K562 (cell line): Measurements from ENCODE around the gene AGGF1. TPM values are rescaled to one million over a fixed set of nuclear protein-coding genes. Genes with fewer than 3 reads are reported as not detected.

Source experiments
- ATAC-seq: fragments of 200-7000 bp; cut with Tn5 transposase; 3 replicates; pipeline ENCODE4 v1.9.1; 2020; ENCODE audit warnings: moderate library complexity
- Bru-seq: library from RNA; stranded (reverse); fragments of 400-500 nt; gene quantifications from one replicate; lab custom pipeline; 2021; lab: Mats Ljungman, UMichigan
- BruChase-seq, 2 experiments: library from RNA; stranded (reverse); fragments of 400-500 nt; gene quantifications; one replicate each; lab custom pipeline; 2021; lab: Mats Ljungman, UMichigan
- BruUV-seq: library from RNA; stranded (reverse); fragments of 400-500 nt; replicated peaks from 2 replicates; lab custom pipeline; 2021; lab: Mats Ljungman, UMichigan
- CTCF ChIA-PET: fragments of 300-600 bp; formaldehyde crosslinking; extraction: SDS; loops from one replicate; lab custom pipeline; 2021; ENCODE audit warnings: low intra/inter-chr PET ratio; lab: Yijun Ruan, JAX
- POLR2A ChIA-PET: fragments of 300-600, 350-650 bp; sonication (Branson Sonifier 250); formaldehyde crosslinking; extraction: SDS; loops from one replicate; lab custom pipeline; 2021; ENCODE audit warnings: antibody characterized with exemption, inconsistent platforms; lab: Yijun Ruan, JAX
- DNase-seq, 4 experiments: peaks; one replicate each; pipeline versions ENCODE4 v3.0.0 to v3.0.0-alpha.2; 2011 to 2018; ENCODE audit warnings: low spot score in 3 of 4, mixed read lengths in 3 of 4; ENCODE audit errors: extremely low read depth in 1 of 4
- FAIRE-seq: peaks from 2 replicates; lab custom pipeline; 2011; peaks lifted over from hg19 to GRCh38; lab: Jason Lieb, UNC
- H2AFZ ChIP-seq: 2 replicates; pipeline ENCODE4 v1.6.0; 2011; ENCODE audit warnings: low read depth, low read length, control low read depth, inconsistent platforms
- H3K27ac ChIP-seq: fragments of 200-600 bp; 3 replicates; pipeline ENCODE4 v1.8.0; 2011; ENCODE audit warnings: low read depth, mild to moderate bottlenecking, control low read depth, inconsistent platforms, low read length, moderate library complexity, mixed read lengths; ENCODE audit errors: extremely low read depth
- H3K27me3 ChIP-seq, 2 experiments: fragments of 300-600 bp in 1 of 2; 2 replicates in 1 of 2; 3 replicates in 1 of 2; pipeline versions ENCODE4 v1.6.0 to v1.8.0; 2011; ENCODE audit warnings: inconsistent platforms in 2 of 2, low read length in 2 of 2, mild to moderate bottlenecking in 1 of 2, mixed read lengths in 1 of 2, moderate library complexity in 1 of 2; ENCODE audit not compliant: control insufficient read depth in 2 of 2, insufficient read depth in 2 of 2
- H3K36me3 ChIP-seq: fragments of 300-600 bp; 3 replicates; pipeline ENCODE4 v1.8.0; 2011; ENCODE audit warnings: mild to moderate bottlenecking, low read length, inconsistent platforms; ENCODE audit not compliant: control insufficient read depth, insufficient read depth
- H3K4me1 ChIP-seq, 2 experiments: fragments of 200-600 bp in 1 of 2; replicated peaks in 1 of 2; 2 replicates in 1 of 2; 3 replicates in 1 of 2; pipeline versions ENCODE4 v1.5.1 to v1.8.0; 2011; ENCODE audit warnings: inconsistent platforms in 2 of 2, low read length in 2 of 2, mild to moderate bottlenecking in 1 of 2, mixed read lengths in 1 of 2, moderate library complexity in 1 of 2; ENCODE audit not compliant: control insufficient read depth in 2 of 2, insufficient read depth in 2 of 2
- H3K4me2 ChIP-seq: 2 replicates; pipeline ENCODE4 v1.6.1; 2011; ENCODE audit warnings: low read length, control low read depth, inconsistent platforms, mixed read lengths; ENCODE audit not compliant: insufficient read depth
- H3K4me3 ChIP-seq: fragments of 200-600 bp; sonication (generic), shearing (Covaris generic); 2 replicates; pipeline ENCODE4 v1.5.1; 2016; ENCODE audit warnings: control low read depth, inconsistent platforms
- H3K79me2 ChIP-seq: fragments of 200-600 bp; 3 replicates; pipeline ENCODE4 v1.8.0; 2011; ENCODE audit warnings: low read length, inconsistent platforms; ENCODE audit not compliant: control insufficient read depth, insufficient read depth
- H3K9ac ChIP-seq, 2 experiments: 2 replicates each; pipeline versions ENCODE4 v1.6.0 to v1.6.1; 2011; ENCODE audit warnings: low read depth in 2 of 2, low read length in 2 of 2, control low read depth in 1 of 2, inconsistent platforms in 1 of 2, mild to moderate bottlenecking in 1 of 2, mixed read lengths in 1 of 2; ENCODE audit not compliant: insufficient read depth in 1 of 2
- H3K9me1 ChIP-seq: one replicate; pipeline ENCODE4 v1.6.0; 2011; ENCODE audit warnings: inconsistent platforms, mild to moderate bottlenecking, low read length, moderate library complexity; ENCODE audit not compliant: control insufficient read depth, insufficient read depth
- H3K9me3 ChIP-seq: replicated peaks from 2 replicates; pipeline ENCODE4 v1.5.1; 2011; ENCODE audit warnings: low read depth, low read length, inconsistent platforms; ENCODE audit not compliant: control insufficient read depth, insufficient read depth
- H4K20me1 ChIP-seq: replicated peaks from 2 replicates; pipeline ENCODE4 v1.6.1; 2011; ENCODE audit warnings: low read length, inconsistent platforms, mixed read lengths; ENCODE audit not compliant: control insufficient read depth, insufficient read depth
- CCNT2 ChIP-seq: IDR thresholded peaks from 2 replicates; pipeline ENCODE4 v1.6.1; 2011; ENCODE audit warnings: borderline replicate concordance, low read depth, mild to moderate bottlenecking, moderate library complexity, mixed read lengths, low read length; ENCODE audit not compliant: insufficient read length; ENCODE audit errors: extremely low read depth
- GABPA ChIP-seq: fragments of 200-800 bp; sonication (Bioruptor generic); conservative IDR thresholded peaks from 2 replicates; pipeline ENCODE4 v1.6.1; 2016; ENCODE audit warnings: low read depth, missing genetic modification characterization, missing compliant biosample characterization
- GATA2 ChIP-seq: sonication (generic); formaldehyde crosslinking; IDR thresholded peaks from 2 replicates; pipeline ENCODE4 v1.4.0; 2020; ENCODE audit warnings: mild to moderate bottlenecking, missing genetic modification reagents
- GTF2A2 ChIP-seq: IDR thresholded peaks from 2 replicates; pipeline ENCODE4 v1.6.1; 2016; ENCODE audit warnings: mild to moderate bottlenecking, missing genetic modification characterization, missing compliant biosample characterization
- MITF ChIP-seq: IDR thresholded peaks from 2 replicates; pipeline ENCODE4 v1.6.1; 2014; ENCODE audit warnings: antibody characterized with exemption
- NR0B1 ChIP-seq: fragments of 450-650 bp; IDR thresholded peaks from one replicate; pipeline ENCODE4 v1.6.1; 2018; ENCODE audit warnings: mild to moderate bottlenecking, moderate library complexity; ENCODE audit not compliant: partially characterized antibody
- PHF20 ChIP-seq: fragments of 450-650 bp; IDR thresholded peaks from 2 replicates; pipeline ENCODE4 v1.6.1; 2018; ENCODE audit not compliant: partially characterized antibody
- TFAP4 ChIP-seq: sonication (generic); formaldehyde crosslinking; IDR thresholded peaks from 2 replicates; pipeline ENCODE4 v1.8.0; 2022; ENCODE audit warnings: missing genetic modification reagents, mild to moderate bottlenecking, moderate library complexity, borderline replicate concordance
- ZC3H4 ChIP-seq: sonication (generic); formaldehyde crosslinking; IDR thresholded peaks from 2 replicates; pipeline ENCODE4 v1.9.0; 2021; ENCODE audit warnings: missing genetic modification reagents, borderline replicate concordance
- ZNF707 ChIP-seq: fragments of 250-450 bp; sonication (Bioruptor Pico); conservative IDR thresholded peaks from 2 replicates; pipeline ENCODE4 v1.8.0; 2022; ENCODE audit warnings: inconsistent platforms, mild to moderate bottlenecking, moderate library complexity
- WGBS: fragments of 100-300 bp; shearing (Covaris generic); methylation state at CpG from one replicate; pipeline ENCODE4 v1.1.6; 2016; ENCODE audit warnings: low coverage, mixed read lengths; ENCODE audit not compliant: insufficient coverage; ENCODE audit errors: missing lambda C conversion rate; 5-methylcytosine and 5-hydroxymethylcytosine counted together
- in situ Hi-C: fragments of 300-500 bp; cut with MboI; formaldehyde crosslinking; loops from 4 replicates; pipeline ENCODE4 v1.15.0; 2018; ENCODE audit warnings: inconsistent platforms, mixed read lengths
- intact Hi-C: fragments of 100-400 bp; cut with micrococcal nuclease; formaldehyde crosslinking; loops from 2 replicates; pipeline ENCODE4 v1.14.2; 2022
- long read RNA-seq, 3 experiments: library from polyadenylated mRNA in 2 of 3; library from RNA in 1 of 3; unstranded in 2 of 3; stranded (forward) in 1 of 3; transcript quantifications; one replicate each; pipeline ENCODE4 v2.0.0, GENCODE V29; 2019 to 2022
- polyA minus RNA-seq, 3 experiments: library from RNA; depleted of rRNA, polyadenylated mRNA; stranded (reverse); fragments of >200 nt; gene quantifications; 2 replicates each; pipeline ENCODE4 v1.2.3, GENCODE V29; 2011
- polyA plus RNA-seq, 8 experiments: library from polyadenylated mRNA; depleted of rRNA in 4 of 8; stranded (reverse) in 5 of 8; unstranded in 3 of 8; fragments of >200 nt; fragmentation: Nextera tagmentation in 2 of 8; fragmentation: Illumina TruSeq in 1 of 8; extraction: Ambion mirVana in 2 of 8; extraction: Trizol in 1 of 8; gene quantifications; 2 replicates each; pipeline versions ENCODE4 v1.2.1 to v1.2.3, GENCODE V29; 2011 to 2014; ENCODE audit warnings: inconsistent platforms in 1 of 8, missing spikeins in 1 of 8
- total RNA-seq, 7 experiments: library from RNA; depleted of rRNA in 6 of 7; stranded (reverse); fragments of >200 nt in 6 of 7; fragmentation: Illumina TruSeq in 2 of 7; extraction: Trizol in 2 of 7; gene quantifications; 2 replicates each; pipeline versions ENCODE4 v1.2.1 to v1.2.3, GENCODE V29; 2011 to 2021; ENCODE audit warnings: low replicate concordance in 1 of 7

The AGGF1 gene
- 8.7 and 14.0 TPM in 2 replicates for total RNA-seq (2011; cell fraction: chromatin; rRNA removed; ENCODE audit: low replicate concordance)
- total RNA-seq (2011; cell fraction: nucleolus; rRNA removed): 4.8 and 7.0 TPM in 2 replicates
- total RNA-seq (2011; cell fraction: nucleoplasm; rRNA removed): 7.1 and 8.5 TPM in 2 replicates
- 15.6 and 19.8 TPM in 2 replicates for total RNA-seq (2014; rRNA removed)
- total RNA-seq (2014; rRNA removed; fragmentation: Illumina TruSeq; extraction: Trizol): 14.7 and 17.8 TPM in 2 replicates
- total RNA-seq (2015; rRNA removed; fragmentation: Illumina TruSeq; extraction: Trizol): 12.1 and 13.4 TPM in 2 replicates
- 16.7 and 17.2 TPM in 2 replicates for total RNA-seq (2021)
- 15.6 and 20.4 TPM in 2 replicates for polyA plus RNA-seq (2011; rRNA removed)
- polyA plus RNA-seq (2011; cell fraction: cytosol; rRNA removed): 6.5 and 9.1 TPM in 2 replicates
- 6.0 and 6.9 TPM in 2 replicates for polyA plus RNA-seq (2011; cell fraction: nucleus; rRNA removed)
- 10.0 and 12.8 TPM in 2 replicates for polyA plus RNA-seq (2012)
- polyA plus RNA-seq (2014; fragmentation: Illumina TruSeq; extraction: Trizol): 10.7 and 12.9 TPM in 2 replicates
- 1 to 10 TPM; 5.2 to 5.8 TPM for polyA plus RNA-seq (2014; fragmentation: Nextera tagmentation; extraction: Ambion mirVana)
- 10.0 and 12.4 TPM in 2 replicates for polyA plus RNA-seq (2014; rRNA removed)
- 10.4 and 13.3 TPM in 2 replicates for polyA minus RNA-seq (2011; rRNA and poly(A)+ RNA removed)
- polyA minus RNA-seq (2011; cell fraction: cytosol; rRNA and poly(A)+ RNA removed): 6.3 and 8.2 TPM in 2 replicates
- 9.6 and 15.6 TPM in 2 replicates for polyA minus RNA-seq (2011; cell fraction: nucleus; rRNA and poly(A)+ RNA removed)
- Bru-seq, nascent RNA: percentile 75 among the genes with signal in this experiment
- BruChase-seq, experiment 1, labeled RNA remaining after a 2-hour chase: percentile 81 among the genes with signal in this experiment
- BruChase-seq, experiment 2, labeled RNA remaining after a 6-hour chase: percentile 82 among the genes with signal in this experiment
- long read RNA-seq, experiment 1, full-length matches to known transcripts: 23 of 67 reads
- long read RNA-seq, experiment 1, partial matches to known transcripts: 34 of 67 reads
- long read RNA-seq, experiment 1, other reads (novel, unspliced or antisense): 10 of 67 reads
- long read RNA-seq, experiment 2, full-length matches to known transcripts: 6 of 14 reads
- long read RNA-seq, experiment 2, partial matches to known transcripts: 5 of 14 reads
- long read RNA-seq, experiment 2, other reads (novel, unspliced or antisense): 3 of 14 reads
- long read RNA-seq, experiment 3, full-length matches to known transcripts: 2 of 25 reads
- long read RNA-seq, experiment 3, partial matches to known transcripts: 20 of 25 reads
- long read RNA-seq, experiment 3, other reads (novel, unspliced or antisense): 3 of 25 reads

- H3K9ac ChIP-seq: peak within 1 kb of the TSS; percentile 91 to 94
- ChIA-PET CTCF (no interaction called here), POLR2A (interaction anchor here (0.6 to 1.1 kb wide), 7 partner anchors 12 to 589 kb away, joined by 3 to 4 read pairs (median 3); no protein-coding TSS in a partner anchor)
- peak within 1 kb of the TSS; percentile 90 for H3K4me3 ChIP-seq
- H3K79me2 ChIP-seq: peaks cover 17% of the 10 kb centered on the region
- H3K4me1 ChIP-seq: peaks cover 4 to 14% of the 10 kb centered on the region in 2 experiments; a peak in 4 of 5 replicates
- H2AFZ ChIP-seq: peak within 1 kb of the TSS; percentile 96
- H3K27ac ChIP-seq: peak within 1 kb of the TSS; percentile 89
- intact Hi-C loops: no loop called here
- DNase-seq (peak; percentile 76 to 96 (median 83)), ATAC-seq (peak; percentile 99), FAIRE-seq (peak; percentile 93)
- no peaks in the 10 kb centered on the region for H3K27me3 ChIP-seq
- BruUV-seq: TSS peak; percentile 74
- H3K9me3 ChIP-seq: peaks cover 19% of the 10 kb centered on the region
- in situ Hi-C loops: no loop called here
- WGBS: under 1% methylated on average over 74 of the region's 82 CpGs
- peaks cover 11% of the 10 kb centered on the region; the same call in 2 of the 3 replicates for H3K36me3 ChIP-seq
- H3K9me1 ChIP-seq: no peaks in the 10 kb centered on the region
- peak within 1 kb of the TSS; percentile 89 for H3K4me2 ChIP-seq
- no peaks in the 10 kb centered on the region for H4K20me1 ChIP-seq
- TF ChIP-seq GATA2 (CRISPR knock-in tag): no peak
- peak; percentile 80 for TF ChIP-seq PHF20
- peak; percentile 78 for TF ChIP-seq TFAP4
- TF ChIP-seq NR0B1: no peak
- TF ChIP-seq GTF2A2: no peak
- TF ChIP-seq CCNT2: no peak
- peak; percentile 96 for TF ChIP-seq GABPA (tag)
- no peak for TF ChIP-seq ZC3H4 (CRISPR knock-in tag)
- 0 out of 2 replicates have a peak, but pooled peaks have one; percentile 27 for TF ChIP-seq ZNF707 (CRISPR knock-in tag)
- no peak for TF ChIP-seq MITF
Observed at GRCh38 chr5:77030097-77031071, at the start of gene AGGF1. TSS of gene AGGF1 (plus strand) at chr5:77030404. CDS start at chr5:77030767, 363 bp downstream.
